GM19238 (cell line): ENCODE data around the gene STK4.
"Not testable (repeated sequence)": the region's sequence is repeated elsewhere in the genome, so short reads cannot be mapped to it uniquely, and the experiment has no call there.

Experiments used
- DNase-seq: peaks from one replicate; pipeline ENCODE4 v3.0.0; 2011; ENCODE audit warnings: low spot score; ENCODE audit not compliant: insufficient read length

STK4 gene

GRCh38 chr20:44983093-44983674, 16.9 kb downstream of the STK4 start:
- no peak for DNase-seq

GRCh38 chr20:44988631-44989171, 22.4 kb downstream of the STK4 start:
- no peak for DNase-seq

DNA sequence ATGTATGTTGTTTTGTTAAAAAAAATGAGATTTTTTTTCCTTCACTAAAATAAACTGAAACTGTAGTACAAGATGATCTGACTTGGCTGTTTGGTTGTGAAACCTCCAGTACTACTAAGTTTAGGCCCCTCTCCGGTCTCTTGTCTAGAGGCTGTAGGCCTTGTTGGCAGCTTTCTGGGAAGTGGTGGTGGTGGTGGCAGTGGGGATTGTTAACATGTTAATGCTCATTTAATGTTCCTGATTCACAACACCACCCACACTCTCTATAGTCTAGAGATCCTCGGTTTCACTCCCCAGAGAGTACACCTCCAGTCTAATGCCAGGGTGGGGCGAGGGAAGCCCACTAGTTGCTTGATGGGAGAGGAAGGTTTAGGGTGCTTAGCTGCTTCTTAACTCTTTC, 24.1 kb downstream of the STK4 start:
- DNase-seq = no peak

DNA sequence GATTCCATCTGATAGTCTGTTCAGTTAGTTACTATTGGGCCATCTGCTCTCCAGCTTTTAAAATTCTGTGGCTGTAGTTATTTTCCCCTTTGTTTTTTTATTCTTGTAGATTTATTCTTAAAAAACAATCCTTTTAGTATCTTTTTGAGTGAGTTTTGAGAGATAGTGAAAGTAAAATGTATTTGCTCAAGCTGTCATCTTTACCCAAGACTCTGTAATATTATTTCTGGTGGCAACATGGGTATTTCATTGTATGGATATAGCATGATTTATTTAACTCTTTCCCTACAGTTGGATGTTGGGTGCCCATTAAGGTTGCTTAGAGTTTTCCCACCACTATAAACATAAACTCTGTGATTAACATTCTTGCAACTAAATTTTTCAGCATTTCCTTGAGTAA, 24.6 kb downstream of the STK4 start:
- no peak for DNase-seq

GRCh38 chr20:44993343-44993742, 27.0 kb downstream of the STK4 start:
- DNase-seq = no peak

GRCh38 chr20:44997171-44997570, 30.9 kb downstream of the STK4 start:
- no peak for DNase-seq

DNA sequence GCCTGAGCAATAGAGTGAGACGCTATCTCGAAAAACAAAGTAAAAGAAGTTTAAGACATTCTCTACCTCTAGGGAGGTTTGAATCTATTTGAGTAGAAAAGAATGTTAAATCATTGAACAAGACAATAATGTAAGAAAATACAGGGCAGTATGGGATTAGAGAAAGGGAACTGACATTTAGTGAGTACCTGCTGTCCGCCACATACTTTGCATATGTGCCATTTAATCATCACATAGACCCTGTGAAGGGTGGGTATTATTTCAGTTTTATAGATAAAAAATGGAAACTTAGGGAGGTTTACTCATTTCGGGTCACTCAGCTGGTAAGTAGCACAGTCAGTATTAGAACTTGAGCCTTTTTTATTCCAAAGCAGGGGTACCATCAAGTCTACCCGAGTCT, 31.4 kb downstream of the STK4 start:
- DNase-seq = no peak

DNA sequence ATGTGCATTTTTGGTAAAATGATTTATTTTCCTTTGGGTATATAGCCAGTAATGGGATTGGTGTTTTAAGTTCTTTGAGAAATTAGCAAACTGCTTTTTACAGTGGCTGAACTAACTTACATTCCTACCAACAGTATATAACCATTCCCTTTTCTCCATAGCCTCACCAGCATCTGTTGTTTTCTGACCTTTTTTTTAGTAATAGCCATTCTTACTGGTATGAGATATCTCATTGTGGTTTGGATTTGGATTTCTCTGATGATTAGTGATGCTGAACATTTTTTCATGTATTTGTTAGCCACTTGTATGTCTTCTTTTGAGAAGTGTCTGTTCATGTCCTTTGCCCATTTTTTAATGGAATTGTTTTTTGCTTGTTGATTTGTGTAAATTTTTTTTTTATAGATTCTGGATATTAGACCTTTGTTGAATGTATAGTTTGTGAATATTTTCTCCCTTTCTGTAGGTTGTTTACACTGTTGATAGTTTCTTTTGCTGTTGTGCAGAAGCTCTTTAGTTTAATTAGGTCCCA, 42.3 kb downstream of the STK4 start:
- DNase-seq = no peak

DNA sequence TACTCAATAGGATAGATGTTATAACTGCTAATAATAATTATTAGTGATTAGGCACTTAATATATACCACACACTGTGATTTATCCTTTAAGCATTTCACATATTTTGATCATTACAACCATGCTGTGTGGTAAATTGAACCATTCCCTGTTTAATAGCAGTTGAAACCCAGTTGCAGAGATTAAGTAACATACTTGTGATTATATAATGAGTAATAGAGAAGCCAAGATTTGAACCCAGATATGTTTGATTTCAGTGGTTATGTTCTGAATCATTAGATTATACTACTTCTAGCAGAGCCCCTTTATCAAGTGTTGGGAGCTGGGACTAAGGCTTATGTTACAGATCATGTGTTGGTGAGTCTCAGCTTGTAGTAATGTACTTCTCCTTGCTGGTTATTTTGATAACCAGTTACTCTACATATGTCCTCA, 44.1 kb downstream of the STK4 start:
- DNase-seq = no peak

GRCh38 chr20:45011108-45011526, 44.8 kb downstream of the STK4 start:
- DNase-seq = no peak

GRCh38 chr20:45012682-45013302, 46.5 kb downstream of the STK4 start:
- DNase-seq = no peak

GRCh38 chr20:45014131-45014530, 47.8 kb downstream of the STK4 start:
- not testable (repeated sequence) for DNase-seq

- DNase-seq = no peak
These were observed 48.5 kb downstream of the STK4 start for GRCh38 chr20:45014671-45015415.

GRCh38 chr20:45016089-45016671, 49.9 kb downstream of the STK4 start:
- DNase-seq = no peak

- no peak for DNase-seq
These were observed 51.0 kb downstream of the STK4 start for GRCh38 chr20:45017281-45017680.

GRCh38 chr20:45017857-45018256, 51.5 kb downstream of the STK4 start:
- no peak for DNase-seq

DNA sequence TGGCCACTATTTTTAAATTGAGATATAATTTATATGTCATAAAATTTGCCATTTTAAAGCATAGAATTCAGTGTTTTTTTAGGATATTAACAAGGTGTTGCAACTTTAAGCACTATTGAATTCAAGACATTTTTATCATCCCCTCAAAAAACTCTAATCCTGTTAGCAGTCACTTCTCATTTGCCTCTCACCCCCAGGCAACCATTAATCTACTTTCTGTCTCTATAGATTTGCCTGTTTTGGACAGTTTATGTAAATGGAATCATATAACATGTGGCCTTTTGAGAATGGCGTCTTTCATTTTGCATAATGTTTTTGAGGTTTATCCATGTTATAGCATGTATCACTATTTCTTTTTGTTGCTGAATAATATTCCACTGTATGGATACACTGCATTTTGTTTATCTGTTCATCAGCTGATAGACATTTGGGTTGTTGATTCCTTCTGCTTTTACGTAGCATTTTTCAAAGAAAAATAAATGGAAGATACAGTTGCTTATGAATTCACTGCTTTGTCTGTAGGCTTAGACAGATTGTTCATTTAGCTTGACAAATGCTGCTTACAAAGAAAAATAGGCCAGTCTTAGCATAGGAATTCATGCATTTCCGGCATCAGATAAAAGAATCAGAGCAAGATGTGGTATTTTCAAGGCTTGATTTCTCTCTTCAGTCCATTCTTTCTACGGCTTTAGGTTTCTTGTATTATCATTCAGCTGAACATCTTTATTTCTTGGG, 52.9 kb downstream of the STK4 start:
- no peak for DNase-seq

DNA sequence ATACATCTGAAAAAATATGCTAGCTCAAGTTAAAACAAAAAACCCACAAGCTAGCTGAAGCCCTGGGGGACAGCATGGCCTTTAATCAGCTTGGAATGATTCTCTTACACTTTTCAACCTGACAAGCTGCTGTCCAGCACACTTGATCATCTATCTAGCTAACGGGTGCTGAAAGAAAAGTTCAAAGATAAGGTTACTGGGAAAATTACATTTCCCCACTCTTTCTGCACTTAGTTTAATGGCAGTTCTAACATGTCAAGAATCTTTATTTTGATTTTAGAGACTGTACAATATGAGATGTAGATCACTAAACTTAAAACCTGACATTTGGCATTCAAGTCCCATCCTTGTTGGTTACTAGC, 53.4 kb downstream of the STK4 start:
- no peak for DNase-seq

DNA sequence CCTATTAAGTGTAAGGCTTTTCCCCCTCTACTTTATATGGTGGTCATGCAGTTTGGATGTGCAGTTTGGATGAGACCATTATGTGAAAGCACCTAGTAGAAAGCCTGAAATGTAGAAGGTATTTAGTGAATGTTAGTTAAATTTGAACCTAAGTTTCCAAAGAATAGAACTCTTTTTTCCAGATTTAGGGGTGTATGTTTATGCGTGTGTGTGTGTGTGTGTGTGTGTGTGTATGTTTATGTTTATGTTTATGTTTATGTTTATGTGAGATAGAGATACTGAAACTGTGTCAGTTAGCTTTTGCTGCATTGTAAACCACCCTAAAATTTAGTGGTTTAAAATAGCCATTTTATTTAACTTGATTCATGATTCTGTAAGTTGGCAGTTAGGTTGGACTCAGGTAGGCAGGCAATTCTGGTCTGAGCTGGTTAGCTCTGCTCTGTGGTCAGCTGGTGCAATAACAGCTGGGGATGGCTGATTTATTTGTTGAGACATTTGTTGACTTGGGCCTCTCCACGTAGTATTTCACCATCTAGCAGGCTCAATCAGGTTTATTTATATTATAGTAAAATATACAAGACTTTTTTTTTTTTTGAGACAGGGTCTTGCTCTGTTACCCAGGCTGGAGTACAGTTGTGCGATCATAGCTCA, 54.0 kb downstream of the STK4 start:
- no peak for DNase-seq

GRCh38 chr20:45021631-45022030, 55.3 kb downstream of the STK4 start:
- DNase-seq = no peak

- DNase-seq = not testable (repeated sequence)
These were observed 56.8 kb downstream of the STK4 start for GRCh38 chr20:45023140-45023539.
